HG03565 (cell line): ENCODE data around the gene GALNT11.

Experiments used
- ATAC-seq: cut with Tn5 transposase; IDR thresholded peaks from one replicate; pipeline ENCODE4 v1.9.1; 2021; ENCODE audit warnings: mild to moderate bottlenecking, moderate library complexity; ENCODE audit not compliant: unreplicated experiment

GALNT11 gene

GRCh38 chr7:152115021-152115718 lies 89.7 kb downstream of the GALNT11 start:
- ATAC-seq, result no peak

- ATAC-seq, result no peak
These were observed 91.9 kb downstream of the GALNT11 start for GRCh38 chr7:152117356-152117755.

GRCh38 chr7:152120210-152120609 lies 94.7 kb downstream of the GALNT11 start:
- ATAC-seq, result no peak

GRCh38 chr7:152120776-152121175 lies 95.3 kb downstream of the GALNT11 start:
- ATAC-seq, result no peak

- ATAC-seq, result no peak
These were observed 96.0 kb downstream of the GALNT11 start for GRCh38 chr7:152121432-152121831.

- ATAC-seq, result no peak
These were observed 97.1 kb downstream of the GALNT11 start for GRCh38 chr7:152122540-152122939.

GRCh38 chr7:152126741-152127140 lies 101.3 kb downstream of the GALNT11 start:
- no peak for ATAC-seq

- no peak for ATAC-seq
These were observed 101.8 kb downstream of the GALNT11 start for GRCh38 chr7:152127229-152127628.

GRCh38 chr7:152128252-152128651 lies 102.8 kb downstream of the GALNT11 start:
- no peak for ATAC-seq

- ATAC-seq, result no peak
These were observed 103.4 kb downstream of the GALNT11 start for GRCh38 chr7:152128741-152129461.

- ATAC-seq, result no peak
These were observed 104.2 kb downstream of the GALNT11 start for GRCh38 chr7:152129682-152130081.

- no peak for ATAC-seq
These were observed 105.5 kb downstream of the GALNT11 start for GRCh38 chr7:152130658-152131590.

- no peak for ATAC-seq
These were observed 106.6 kb downstream of the GALNT11 start for GRCh38 chr7:152131981-152132494.

- ATAC-seq, result no peak
These were observed 107.3 kb downstream of the GALNT11 start for GRCh38 chr7:152132812-152133211.

GRCh38 chr7:152133804-152134203 lies 108.3 kb downstream of the GALNT11 start:
- no peak for ATAC-seq

GRCh38 chr7:152136686-152137085 lies 111.2 kb downstream of the GALNT11 start:
- no peak for ATAC-seq

- ATAC-seq, result no peak
These were observed 112.1 kb downstream of the GALNT11 start for GRCh38 chr7:152137476-152138025.

- no peak for ATAC-seq
These were observed 114.6 kb downstream of the GALNT11 start for GRCh38 chr7:152140067-152140466.

- ATAC-seq, result no peak
These were observed 115.1 kb downstream of the GALNT11 start for GRCh38 chr7:152140560-152140959.

- ATAC-seq, result no peak
These were observed 117.6 kb downstream of the GALNT11 start for GRCh38 chr7:152142976-152143595.
